Smooth muscle cell (in vitro differentiated cells): ENCODE data around the gene NCR3LG1. TPM values are rescaled to one million over a fixed set of nuclear protein-coding genes. Genes with fewer than 3 reads are reported as not detected.

Experiments used
- DNase-seq: peaks from one replicate; lab custom pipeline; 2025; ENCODE audit not compliant: unreplicated experiment; lab: John Stamatoyannopoulos, UW
- H2AFZ ChIP-seq: fragments of 200-600 bp; sonication (generic); 2 replicates; pipeline ENCODE4 v1.6.0; 2016; ENCODE audit warnings: antibody characterized with exemption, low read depth, mild to moderate bottlenecking
- H3F3A ChIP-seq: fragments of 200-600 bp; sonication (generic); 2 replicates; pipeline ENCODE4 v1.6.0; 2017; ENCODE audit warnings: antibody characterized with exemption, low read depth
- H3K27ac ChIP-seq: fragments of 200-600 bp; sonication (generic); 2 replicates; pipeline ENCODE4 v1.5.1; 2016; ENCODE audit warnings: low read depth, mild to moderate bottlenecking
- H3K27me3 ChIP-seq: fragments of 200-600 bp; sonication (generic); 2 replicates; pipeline ENCODE4 v1.6.1; 2016; ENCODE audit warnings: low read depth, mild to moderate bottlenecking
- H3K36me3 ChIP-seq: fragments of 200-600 bp; sonication (generic); 2 replicates; pipeline ENCODE4 v1.5.1; 2016; ENCODE audit warnings: low read depth
- H3K4me1 ChIP-seq: fragments of 200-600 bp; sonication (generic); 2 replicates; pipeline ENCODE4 v1.5.1; 2016; ENCODE audit warnings: low read depth
- H3K4me2 ChIP-seq: fragments of 200-600 bp; sonication (generic); 2 replicates; pipeline ENCODE4 v1.6.0; 2016; ENCODE audit warnings: mild to moderate bottlenecking
- H3K4me3 ChIP-seq: fragments of 200-600 bp; sonication (generic); 2 replicates; pipeline ENCODE4 v1.5.1; 2016; ENCODE audit warnings: mild to moderate bottlenecking
- H3K79me2 ChIP-seq: fragments of 200-600 bp; sonication (generic); 2 replicates; pipeline ENCODE4 v1.6.0; 2016; ENCODE audit warnings: low read depth, mild to moderate bottlenecking
- H3K9ac ChIP-seq: fragments of 200-600 bp; sonication (generic); 2 replicates; pipeline ENCODE4 v1.6.0; 2016; ENCODE audit warnings: low read depth
- H3K9me3 ChIP-seq: fragments of 200-600 bp; sonication (generic); replicated peaks from 2 replicates; pipeline ENCODE4 v1.5.1; 2016; ENCODE audit warnings: low read depth
- H4K20me1 ChIP-seq: fragments of 200-600 bp; sonication (generic); 2 replicates; pipeline ENCODE4 v1.6.0; 2016; ENCODE audit warnings: low read depth
- WGBS: methylation state at CpG from one replicate; pipeline ENCODE4 v1.1.7; 2016; ENCODE audit warnings: low lambda C conversion rate; 5-methylcytosine and 5-hydroxymethylcytosine counted together
- polyA plus RNA-seq: library from polyadenylated mRNA; unstranded; fragments of >200 nt; fragmentation: Nextera tagmentation; extraction: Ambion mirVana; gene quantifications from 2 replicates; pipeline ENCODE4 v1.2.1, GENCODE V29; 2016
- total RNA-seq: library from RNA; depleted of rRNA; stranded (reverse); fragments of >200 nt; gene quantifications from 2 replicates; pipeline ENCODE4 v1.2.3, GENCODE V29; 2014
- TF ChIP-seq, protein P1 (sequence below): fragments of 200-600 bp; sonication (generic); IDR thresholded peaks from 2 replicates; pipeline ENCODE4 v1.5.1; 2017; ENCODE audit warnings: borderline replicate concordance, mild to moderate bottlenecking, antibody characterized with exemption; ENCODE audit not compliant: insufficient read depth, poor library complexity, severe bottlenecking

The NCR3LG1 gene
- total and polyA plus RNA-seq, 2 experiments from 2014 or later, result 0.10 to 1.9 TPM

DNA sequence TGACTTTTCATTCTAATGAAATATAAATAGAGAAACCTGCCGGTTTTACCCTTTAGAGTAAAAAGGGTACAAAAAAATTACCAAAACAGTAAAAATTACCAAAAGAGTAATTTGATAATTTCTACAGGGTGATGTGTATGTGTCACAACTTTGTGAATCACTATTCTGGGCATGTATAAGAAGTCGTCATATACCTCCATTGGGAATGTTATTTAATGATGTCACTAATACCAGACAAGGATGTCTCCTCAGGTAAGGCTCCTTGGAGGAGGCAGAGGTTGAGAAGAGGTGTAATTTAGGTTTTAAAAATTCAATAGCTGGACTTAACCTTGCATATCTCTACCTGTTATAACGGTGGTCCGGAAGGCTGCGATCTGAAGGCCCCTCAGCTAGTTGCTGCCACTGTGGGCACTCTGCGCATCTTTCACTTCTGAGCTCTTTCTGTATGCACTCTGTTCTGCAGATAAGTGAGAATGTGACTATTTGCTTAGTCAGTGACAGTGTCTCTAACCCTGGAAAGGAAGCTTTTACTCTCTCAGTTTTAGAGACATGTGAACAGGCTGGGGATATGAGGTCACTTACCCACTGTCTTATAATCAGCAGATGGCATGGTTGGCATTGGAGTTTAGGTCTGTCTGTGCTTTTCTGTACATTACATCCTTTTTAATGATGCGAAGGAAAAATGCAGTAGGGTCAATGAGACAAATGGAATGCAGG is 987 bp upstream of the NCR3LG1 start:
- Histone ChIP-seq H3K4me1 (peaks cover 15% of the 10 kb centered on the region), H3K27ac (no peak overlapping the region), H2AFZ (no peak overlapping the region), H3K4me3 (no peak overlapping the region), H3K79me2 (no peaks in the 10 kb centered on the region), H3K9me3 (no peaks in the 10 kb centered on the region), H3K27me3 (peaks cover 7% of the 10 kb centered on the region), H3F3A (peaks cover 19% of the 10 kb centered on the region), H3K4me2 (no peak overlapping the region), H3K36me3 (no peaks in the 10 kb centered on the region), H4K20me1 (no peaks in the 10 kb centered on the region), H3K9ac (no peak overlapping the region)
- WGBS, result 95% methylated on average over 7 of the region's 7 CpGs
- TF ChIP-seq, protein P1, sequence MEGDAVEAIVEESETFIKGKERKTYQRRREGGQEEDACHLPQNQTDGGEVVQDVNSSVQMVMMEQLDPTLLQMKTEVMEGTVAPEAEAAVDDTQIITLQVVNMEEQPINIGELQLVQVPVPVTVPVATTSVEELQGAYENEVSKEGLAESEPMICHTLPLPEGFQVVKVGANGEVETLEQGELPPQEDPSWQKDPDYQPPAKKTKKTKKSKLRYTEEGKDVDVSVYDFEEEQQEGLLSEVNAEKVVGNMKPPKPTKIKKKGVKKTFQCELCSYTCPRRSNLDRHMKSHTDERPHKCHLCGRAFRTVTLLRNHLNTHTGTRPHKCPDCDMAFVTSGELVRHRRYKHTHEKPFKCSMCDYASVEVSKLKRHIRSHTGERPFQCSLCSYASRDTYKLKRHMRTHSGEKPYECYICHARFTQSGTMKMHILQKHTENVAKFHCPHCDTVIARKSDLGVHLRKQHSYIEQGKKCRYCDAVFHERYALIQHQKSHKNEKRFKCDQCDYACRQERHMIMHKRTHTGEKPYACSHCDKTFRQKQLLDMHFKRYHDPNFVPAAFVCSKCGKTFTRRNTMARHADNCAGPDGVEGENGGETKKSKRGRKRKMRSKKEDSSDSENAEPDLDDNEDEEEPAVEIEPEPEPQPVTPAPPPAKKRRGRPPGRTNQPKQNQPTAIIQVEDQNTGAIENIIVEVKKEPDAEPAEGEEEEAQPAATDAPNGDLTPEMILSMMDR, result no peak
- no peak for DNase-seq

- Histone ChIP-seq H3K79me2 (no peaks in the 10 kb centered on the region), H3K27ac (no peak overlapping the region), H3K36me3 (no peaks in the 10 kb centered on the region), H2AFZ (peak overlapping the region; percentile 70), H3K27me3 (peaks cover 7% of the 10 kb centered on the region), H3K4me3 (peak overlapping the region; percentile 70), H3F3A (peaks cover 19% of the 10 kb centered on the region), H3K9me3 (no peaks in the 10 kb centered on the region), H4K20me1 (no peaks in the 10 kb centered on the region), H3K4me2 (peak overlapping the region; percentile 89), H3K9ac (no peak overlapping the region), H3K4me1 (peaks cover 15% of the 10 kb centered on the region)
- 26% methylated on average over 12 of the region's 12 CpGs for WGBS
- TF ChIP-seq, protein P1, result no peak
- no peak for DNase-seq
These were observed 459 bp upstream of the NCR3LG1 start for GRCh38 chr11:17351172-17351509.

GRCh38 chr11:17352950-17353820 is 1.6 kb downstream of the NCR3LG1 start:
- under 1% methylated on average over 68 of the region's 69 CpGs for WGBS
- peak overlapping the region; percentile 71 for H3K27ac ChIP-seq

More at GRCh38 chr11:17352950-17353820, 1.6 kb downstream of the NCR3LG1 start:
- Histone ChIP-seq H4K20me1 (no peaks in the 10 kb centered on the region), H2AFZ (peak overlapping the region; percentile 89), H3K9me3 (no peaks in the 10 kb centered on the region), H3K36me3 (no peaks in the 10 kb centered on the region), H3K79me2 (no peaks in the 10 kb centered on the region), H3K4me1 (peaks cover 15% of the 10 kb centered on the region), H3K4me2 (peak overlapping the region; percentile 89), H3K9ac (peak overlapping the region; percentile 66), H3K4me3 (peak overlapping the region; percentile 70), H3F3A (peaks cover 19% of the 10 kb centered on the region), H3K27me3 (peaks cover 7% of the 10 kb centered on the region)
- DNase-seq, result peak; percentile 77
- TF ChIP-seq, protein P1, result no peak
